GM18909 (cell line): ENCODE data around the gene ANKFY1.
"Not testable (repeated sequence)": the region's sequence is repeated elsewhere in the genome, so short reads cannot be mapped to it uniquely, and the experiment has no call there.

Source experiments
- ATAC-seq: cut with Tn5 transposase; IDR thresholded peaks from one replicate; pipeline ENCODE4 v1.9.1; 2021; ENCODE audit warnings: mild to moderate bottlenecking; ENCODE audit not compliant: unreplicated experiment, poor library complexity

ANKFY1 gene

GRCh38 chr17:4258867-4259266 is 4.9 kb downstream of the ANKFY1 start:
- ATAC-seq = no peak

DNA sequence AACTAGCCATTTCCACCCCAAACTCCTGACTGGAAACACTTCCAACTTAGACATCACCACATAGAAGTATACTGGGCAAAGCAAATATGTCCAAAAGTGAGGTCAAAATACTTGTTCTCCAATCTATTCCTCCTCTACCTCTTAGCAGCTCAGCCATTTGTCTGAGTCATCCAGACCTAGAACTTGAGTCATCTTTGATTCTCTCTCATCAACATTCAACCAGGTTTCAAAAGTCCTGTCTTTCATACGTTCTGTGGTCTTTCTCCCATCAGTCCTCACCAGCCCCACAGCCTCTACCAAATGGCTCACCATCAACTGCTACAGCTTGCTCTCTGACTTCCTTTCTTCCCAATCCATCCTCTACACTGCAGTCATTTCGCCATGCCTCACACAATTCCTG is 6.8 kb downstream of the ANKFY1 start:
- ATAC-seq = no peak

- ATAC-seq = not testable (repeated sequence)
These were observed 8.5 kb downstream of the ANKFY1 start for GRCh38 chr17:4255271-4255670.

DNA sequence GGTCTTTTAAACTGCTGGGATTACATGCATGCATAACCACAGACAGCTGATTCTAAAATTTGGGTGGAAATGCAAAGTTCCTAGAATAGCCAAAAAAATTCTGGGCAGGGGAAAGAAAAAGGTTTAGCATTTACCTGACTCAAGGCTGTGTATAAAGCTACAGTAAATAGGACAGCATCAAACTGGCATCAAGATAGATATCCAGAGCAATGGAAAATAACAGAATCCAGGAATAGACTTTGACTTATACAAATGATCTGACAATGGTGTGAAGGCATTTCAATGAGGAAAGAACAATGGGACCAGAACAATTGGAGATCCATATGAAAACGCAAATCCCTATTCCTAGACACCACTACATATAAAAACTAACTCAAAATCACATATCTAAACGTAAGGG is 12.9 kb downstream of the ANKFY1 start:
- no peak for ATAC-seq

DNA sequence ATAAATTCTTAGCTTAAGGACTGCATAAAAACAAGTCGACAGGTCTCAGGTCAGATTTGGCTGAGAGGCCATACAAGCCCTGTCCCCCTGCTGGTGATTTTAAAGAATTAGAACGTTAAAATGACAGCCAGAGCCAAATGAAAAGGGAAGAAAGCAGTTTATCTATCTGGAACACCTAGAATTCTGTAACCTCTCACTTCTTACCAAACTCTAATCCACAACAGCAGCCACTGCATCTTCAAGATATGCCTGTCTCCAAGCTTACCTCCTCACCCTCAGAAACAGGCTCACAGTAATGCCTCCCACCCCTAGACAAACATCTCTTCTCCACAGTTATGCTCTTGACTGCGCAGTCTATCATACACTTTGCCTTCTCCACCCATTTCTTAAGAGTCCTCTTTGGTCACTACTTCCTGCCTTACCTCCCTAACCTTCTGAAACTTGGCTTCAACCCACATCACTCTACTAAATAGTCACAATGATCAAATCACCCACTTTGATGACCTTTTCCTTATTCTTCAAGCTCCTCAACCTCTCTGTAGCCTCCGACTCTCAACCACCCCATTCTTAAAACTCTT is 14.2 kb downstream of the ANKFY1 start:
- no peak for ATAC-seq

- no peak for ATAC-seq
These were observed 15.1 kb downstream of the ANKFY1 start for GRCh38 chr17:4248504-4249277.

- ATAC-seq = no peak
These were observed 15.8 kb downstream of the ANKFY1 start for GRCh38 chr17:4247971-4248388.

GRCh38 chr17:4247361-4247970 is 16.3 kb downstream of the ANKFY1 start:
- ATAC-seq = no peak

- ATAC-seq = no peak
These were observed 17.1 kb downstream of the ANKFY1 start for GRCh38 chr17:4246674-4247073.

DNA sequence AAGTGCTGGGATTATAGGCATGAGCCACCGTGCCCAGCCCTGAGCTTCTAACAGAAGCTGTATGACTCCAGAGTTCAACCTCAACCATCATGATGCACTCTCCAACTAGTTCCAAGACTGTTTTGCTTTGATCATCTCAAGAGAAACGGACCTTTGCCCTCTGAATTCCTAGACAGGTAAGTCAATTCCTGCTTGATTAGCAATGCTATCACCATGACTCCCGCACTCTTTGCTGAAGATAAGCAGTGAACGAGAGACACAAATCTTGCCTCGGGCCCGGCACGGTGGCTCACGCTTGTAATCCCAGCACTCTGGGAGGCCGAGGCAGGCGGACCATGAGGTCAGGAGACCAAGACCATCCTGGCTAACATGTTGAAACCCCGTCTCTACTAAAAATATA is 22.2 kb downstream of the ANKFY1 start:
- ATAC-seq = no peak

DNA sequence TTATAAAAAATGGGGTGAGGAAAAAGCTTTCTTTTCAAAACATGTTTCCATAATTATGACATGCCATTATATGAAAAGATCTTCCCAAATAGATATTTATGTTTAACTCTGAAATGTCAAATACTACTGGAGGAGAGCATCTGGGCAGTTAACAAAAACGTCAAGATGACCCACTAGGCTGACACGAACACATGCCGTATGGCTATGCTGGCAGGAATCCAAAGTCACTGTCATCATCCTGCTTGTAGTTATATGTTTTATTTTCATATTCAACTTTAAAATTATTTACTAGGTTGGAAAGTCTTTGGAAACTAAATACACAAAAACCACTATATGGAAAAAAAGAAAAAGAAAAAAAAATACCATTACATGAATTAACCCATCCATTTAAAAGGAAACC is 27.3 kb downstream of the ANKFY1 start:
- ATAC-seq = no peak

GRCh38 chr17:4235372-4236279 is 28.2 kb downstream of the ANKFY1 start:
- no peak for ATAC-seq

- no peak for ATAC-seq
These were observed 29.4 kb downstream of the ANKFY1 start for GRCh38 chr17:4234401-4234800.

GRCh38 chr17:4233668-4234258 is 30.0 kb downstream of the ANKFY1 start:
- ATAC-seq = no peak

- no peak for ATAC-seq
These were observed 31.5 kb downstream of the ANKFY1 start for GRCh38 chr17:4232168-4232813.

DNA sequence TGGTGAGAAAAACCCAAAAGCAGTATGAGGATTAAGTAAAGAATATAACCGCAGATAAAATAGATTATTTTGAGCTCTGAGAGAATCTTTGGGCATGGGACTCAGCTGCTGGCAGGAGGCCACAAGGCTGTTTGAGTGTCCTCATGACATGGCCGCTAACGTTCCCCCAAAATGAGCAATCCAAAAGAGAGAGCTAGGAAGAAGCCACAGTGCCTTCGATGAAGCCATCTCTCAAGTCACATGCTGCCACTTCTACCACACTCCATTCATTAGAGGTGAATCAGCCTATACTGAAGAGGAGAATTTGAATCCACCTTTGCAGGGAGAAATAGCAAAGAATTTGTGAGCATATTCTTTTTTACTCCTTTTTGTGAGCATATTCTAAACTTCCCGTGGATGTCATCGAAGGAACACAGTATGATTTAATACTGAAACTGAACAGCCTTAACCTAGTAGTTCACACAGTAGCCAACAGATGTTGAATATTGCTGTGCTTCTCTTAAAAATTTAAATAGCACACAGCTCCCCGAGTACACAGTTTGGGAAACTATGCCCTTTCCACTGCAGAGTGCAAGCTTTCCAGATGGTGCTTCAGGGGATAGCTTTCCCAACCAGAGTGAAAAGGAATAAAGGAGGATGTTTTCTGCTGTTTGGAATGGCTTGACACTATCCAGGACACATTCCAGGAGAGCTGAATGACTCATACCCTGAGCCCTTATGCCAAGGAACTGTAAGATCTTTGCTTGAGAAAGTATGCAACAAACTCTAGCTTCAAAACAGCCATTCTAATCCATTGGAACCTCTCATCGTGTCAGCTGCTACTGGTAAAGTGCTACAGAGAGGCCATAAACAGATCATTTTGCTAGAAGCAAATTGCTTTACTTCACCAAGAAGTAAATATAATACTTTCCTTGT is 33.9 kb downstream of the ANKFY1 start:
- no peak for ATAC-seq

DNA sequence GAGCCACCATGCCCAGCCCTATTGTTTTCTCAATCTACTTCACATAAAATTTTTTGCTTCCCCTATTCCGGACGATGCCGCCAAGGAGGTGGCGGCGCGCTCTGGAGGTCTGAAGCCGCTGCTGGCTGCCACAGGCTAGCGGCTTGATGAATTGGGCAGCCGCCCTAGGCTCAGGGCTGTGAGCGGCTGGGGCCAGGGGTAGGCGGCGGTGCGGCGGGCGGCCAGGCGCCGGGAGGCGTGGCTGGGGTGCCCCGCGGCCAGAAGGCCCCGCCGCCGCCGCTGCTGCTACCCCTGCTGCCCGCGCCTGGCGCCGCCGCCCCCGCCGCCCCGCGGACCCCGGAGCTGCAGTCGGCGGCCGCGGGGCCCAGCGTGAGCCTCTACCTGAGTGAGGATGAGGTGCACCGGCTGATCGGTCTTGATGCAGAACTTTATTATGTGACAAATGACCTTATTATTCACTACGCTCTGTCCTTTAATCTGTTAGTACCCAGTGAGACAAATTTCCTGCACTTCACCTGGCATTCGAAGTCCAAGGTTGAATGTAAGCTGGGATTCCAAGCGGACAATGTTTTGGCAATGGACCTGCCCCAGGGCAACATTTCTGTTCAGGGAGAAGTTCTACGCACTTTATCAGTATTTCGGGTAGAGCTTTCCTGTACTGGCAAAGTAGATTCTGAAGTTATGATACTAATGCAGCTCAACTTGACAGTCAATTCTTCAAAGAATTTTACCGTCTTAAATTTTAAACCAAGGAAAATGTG is 41.7 kb downstream of the ANKFY1 start:
- no peak for ATAC-seq

DNA sequence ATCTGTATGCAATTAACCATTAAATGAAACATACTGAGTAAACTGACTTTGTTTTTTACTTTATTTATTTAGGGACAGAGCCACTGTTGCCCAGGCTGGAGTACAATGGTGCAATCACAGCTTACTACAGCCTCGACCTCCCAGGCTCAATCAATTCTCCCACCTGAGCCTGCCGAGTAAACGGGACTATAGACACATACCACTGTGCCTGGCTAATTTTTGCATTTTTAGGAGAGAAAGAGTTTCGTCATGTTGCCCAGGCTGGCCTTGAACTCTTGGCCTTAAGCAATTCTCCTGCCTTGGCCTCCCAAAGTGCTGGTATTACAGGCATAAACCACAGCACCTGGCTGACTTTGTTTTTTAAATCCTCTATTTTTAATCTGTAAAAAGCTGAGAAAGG is 42.6 kb downstream of the ANKFY1 start:
- ATAC-seq = no peak
